Epithelial cell of umbilical artery (primary cell): ENCODE measurements around the gene PNISR. TPM values are rescaled to one million over a fixed set of nuclear protein-coding genes. Genes with fewer than 3 reads are reported as not detected.

Source experiments
- total RNA-seq: library from RNA; depleted of rRNA; stranded (reverse); fragments of >200 nt; gene quantifications from 2 replicates; pipeline ENCODE4 v1.2.3, GENCODE V29; 2014

Gene PNISR, protein sequence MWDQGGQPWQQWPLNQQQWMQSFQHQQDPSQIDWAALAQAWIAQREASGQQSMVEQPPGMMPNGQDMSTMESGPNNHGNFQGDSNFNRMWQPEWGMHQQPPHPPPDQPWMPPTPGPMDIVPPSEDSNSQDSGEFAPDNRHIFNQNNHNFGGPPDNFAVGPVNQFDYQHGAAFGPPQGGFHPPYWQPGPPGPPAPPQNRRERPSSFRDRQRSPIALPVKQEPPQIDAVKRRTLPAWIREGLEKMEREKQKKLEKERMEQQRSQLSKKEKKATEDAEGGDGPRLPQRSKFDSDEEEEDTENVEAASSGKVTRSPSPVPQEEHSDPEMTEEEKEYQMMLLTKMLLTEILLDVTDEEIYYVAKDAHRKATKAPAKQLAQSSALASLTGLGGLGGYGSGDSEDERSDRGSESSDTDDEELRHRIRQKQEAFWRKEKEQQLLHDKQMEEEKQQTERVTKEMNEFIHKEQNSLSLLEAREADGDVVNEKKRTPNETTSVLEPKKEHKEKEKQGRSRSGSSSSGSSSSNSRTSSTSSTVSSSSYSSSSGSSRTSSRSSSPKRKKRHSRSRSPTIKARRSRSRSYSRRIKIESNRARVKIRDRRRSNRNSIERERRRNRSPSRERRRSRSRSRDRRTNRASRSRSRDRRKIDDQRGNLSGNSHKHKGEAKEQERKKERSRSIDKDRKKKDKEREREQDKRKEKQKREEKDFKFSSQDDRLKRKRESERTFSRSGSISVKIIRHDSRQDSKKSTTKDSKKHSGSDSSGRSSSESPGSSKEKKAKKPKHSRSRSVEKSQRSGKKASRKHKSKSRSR
- 35.7 and 81.0 TPM in 2 replicates for total RNA-seq

DNA sequence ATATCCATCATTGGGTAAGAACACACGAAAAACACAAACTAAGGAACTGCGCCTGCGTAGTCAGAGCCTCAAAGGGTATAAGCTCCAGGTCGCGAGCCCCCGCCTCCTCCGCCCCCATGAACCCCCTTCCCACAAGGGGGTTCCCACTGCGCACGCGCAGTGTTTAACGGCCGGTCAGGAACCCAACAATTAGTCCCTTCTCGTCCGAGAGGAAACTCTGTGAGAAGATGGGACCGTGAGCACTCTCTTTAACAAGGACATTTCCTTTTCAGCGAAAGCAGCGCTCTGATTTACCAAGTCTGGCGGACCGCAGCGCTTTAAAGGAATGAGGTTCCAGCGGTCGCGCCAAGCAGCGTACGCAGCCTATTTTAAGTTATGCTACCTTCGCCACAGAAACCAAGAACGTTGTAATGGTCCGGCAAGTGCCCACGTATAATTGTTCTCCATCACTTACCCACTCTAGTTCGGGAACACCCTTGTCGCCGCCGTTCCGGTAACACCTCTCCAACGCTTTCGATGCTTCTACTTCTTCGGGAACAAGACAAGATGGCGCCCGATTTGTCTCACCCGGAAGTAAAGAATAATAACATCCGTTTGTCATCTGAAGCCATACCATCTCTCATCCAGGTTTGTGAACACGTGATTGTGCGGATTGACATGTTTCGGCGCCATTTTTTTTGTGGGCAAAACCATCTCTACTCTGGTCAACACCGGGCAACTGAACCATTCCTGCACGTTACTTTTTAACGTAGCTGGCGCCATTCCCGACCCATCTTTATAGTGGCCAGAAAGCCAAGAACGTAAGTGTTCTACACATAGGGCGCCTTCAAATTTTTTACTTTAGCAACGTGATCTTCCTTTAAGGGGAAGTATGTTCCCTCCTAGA lies at the start of gene PNISR:
PNISR (minus strand) TSS at position 548 of the 886 bp plus-strand sequence. CDS start 10,649 bp downstream, outside the sequence.

DNA sequence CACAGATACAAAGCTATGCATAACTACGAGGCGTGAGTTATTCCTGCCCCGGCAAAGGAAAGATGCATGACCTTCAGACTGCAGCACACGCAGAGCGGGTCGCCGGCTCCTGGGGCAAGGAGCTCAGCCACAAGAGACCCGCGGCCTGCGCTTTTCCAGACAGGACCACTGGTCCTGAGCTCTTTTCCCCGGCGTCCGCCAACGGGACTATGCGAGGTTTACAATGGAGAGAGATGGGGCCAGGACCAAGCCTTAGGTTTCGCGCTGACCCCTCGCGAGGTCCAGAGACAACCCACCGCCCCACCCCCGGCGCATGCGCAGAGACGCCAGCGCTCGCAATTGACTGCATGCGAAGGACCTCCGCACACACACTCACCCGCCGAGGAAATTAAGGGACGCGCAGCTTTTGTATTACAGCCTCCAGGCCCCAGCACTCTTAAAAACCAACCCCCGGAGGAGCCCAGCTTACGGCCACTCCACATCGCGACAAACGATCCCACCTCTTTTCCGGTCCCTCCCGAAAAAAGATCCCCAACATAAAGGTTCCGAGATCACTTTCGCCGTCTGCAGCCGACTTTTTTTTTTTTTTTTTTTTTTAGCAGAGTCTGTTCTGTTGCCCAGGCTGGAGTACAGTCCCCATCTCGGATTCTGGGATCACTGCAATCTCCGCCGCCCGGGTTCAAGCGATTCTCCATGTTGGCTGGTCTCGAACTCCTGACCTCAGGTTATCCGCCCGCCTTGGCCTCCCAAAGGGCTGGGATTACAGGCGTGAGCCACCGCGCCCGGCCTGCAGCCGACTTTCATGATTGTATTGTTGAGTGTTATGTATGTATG lies 31.2 kb downstream of the PNISR start, which contains the start of gene COQ3:
COQ3 (minus strand) TSS at position 498 of the 834 bp plus-strand sequence; CDS start at position 482, 16 bp downstream.

DNA sequence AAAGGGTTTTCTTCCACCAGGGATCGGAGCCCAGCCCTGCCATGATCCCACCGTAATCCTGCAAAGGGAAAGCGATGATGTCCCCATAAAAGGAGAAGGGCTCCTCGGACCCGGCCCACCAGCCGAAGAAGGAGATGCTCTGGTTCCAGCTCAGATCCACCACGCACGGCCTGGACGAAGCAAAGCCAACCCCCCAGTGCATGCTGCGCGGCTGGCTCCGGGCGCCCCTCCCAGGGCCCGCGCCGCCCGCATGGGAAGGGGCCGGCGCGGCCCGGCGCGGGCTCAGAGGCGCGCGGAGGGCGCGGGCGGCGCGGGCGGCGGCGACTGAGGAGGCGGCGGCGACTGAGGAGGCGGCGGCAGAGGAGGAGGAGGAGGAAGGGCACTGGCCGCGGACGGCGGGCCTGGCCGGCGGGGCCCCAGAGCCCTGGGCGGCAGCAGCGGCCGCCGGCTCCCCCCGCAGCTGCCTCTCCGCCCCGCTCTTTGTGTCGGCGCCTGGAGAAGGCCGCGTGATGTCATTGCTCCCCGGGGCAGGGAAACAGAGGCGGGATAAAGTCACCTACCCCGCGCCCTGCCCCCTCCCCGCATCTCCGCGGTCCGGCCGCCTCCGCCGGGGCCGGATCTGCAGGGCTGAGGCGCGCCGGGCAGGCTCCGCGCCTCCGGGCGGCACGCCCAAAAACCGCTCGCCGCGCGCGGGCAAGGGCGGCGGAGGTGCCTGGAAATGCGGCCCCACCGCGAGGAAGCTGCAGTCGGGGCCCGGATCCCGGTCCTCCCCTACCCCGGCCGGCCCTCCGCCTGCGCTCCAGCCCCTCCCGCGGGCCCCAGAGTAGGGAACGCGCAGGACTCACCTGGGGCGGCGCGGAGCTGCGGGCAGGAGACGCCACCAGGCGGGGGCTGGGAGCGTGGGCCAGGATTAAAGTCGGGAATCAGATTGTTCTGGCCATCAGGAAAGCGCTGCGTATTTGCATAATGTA lies 75.7 kb downstream of the PNISR start, which contains the start of gene FAXC:
FAXC (minus strand) TSS at position 504 of the 971 bp plus-strand sequence; CDS start at position 202, 302 bp downstream.

Other genes with a start within 250 kb of the PNISR start
- 1.1 and 2.6 TPM in 2 replicates for gene FAXC, start 75.6 kb downstream of the PNISR start, total RNA-seq
- 5.5 and 7.3 TPM in 2 replicates for gene COQ3, start 31.1 kb downstream of the PNISR start, total RNA-seq
- 23.1 and 30.2 TPM in 2 replicates for gene USP45, start 90.1 kb upstream of the PNISR start, total RNA-seq
- 100 and 134 TPM in 2 replicates for gene CCNC, start 143.4 kb upstream of the PNISR start, total RNA-seq
- gene PRDM13, start 181.5 kb upstream of the PNISR start, total RNA-seq: not detected in 2 replicates